ENCODE results near the gene RASSF4.

Gene RASSF4

GRCh38 chr10:44965104-44965503 is 5.5 kb downstream of the RASSF4 start:
- DNase-seq: no peak

- no peak for DNase-seq
Measured at GRCh38 chr10:44965651-44966097, 6.1 kb downstream of the RASSF4 start.

- DNase-seq: no peak
Measured at GRCh38 chr10:44966129-44966815, 6.7 kb downstream of the RASSF4 start.

- no peak for DNase-seq
Measured at GRCh38 chr10:44966816-44967509, 7.4 kb downstream of the RASSF4 start.

- DNase-seq: no peak
Measured at GRCh38 chr10:44967616-44968015, 8.0 kb downstream of the RASSF4 start.

GRCh38 chr10:44968091-44968490 is 8.5 kb downstream of the RASSF4 start:
- DNase-seq: no peak

GRCh38 chr10:44968500-44969400 is 9.1 kb downstream of the RASSF4 start:
- DNase-seq: no peak

GRCh38 chr10:44969854-44970253 is 10.3 kb downstream of the RASSF4 start:
- no peak for DNase-seq

- no peak for DNase-seq
Measured at GRCh38 chr10:44970812-44971395, 11.3 kb downstream of the RASSF4 start.

- DNase-seq: no peak
Measured at GRCh38 chr10:44971434-44971833, 11.8 kb downstream of the RASSF4 start.

GRCh38 chr10:44971935-44972757 is 12.5 kb downstream of the RASSF4 start:
- no peak for DNase-seq

- DNase-seq: no peak
Measured at GRCh38 chr10:44972874-44973306, 13.3 kb downstream of the RASSF4 start.

GRCh38 chr10:44973323-44974081 is 13.9 kb downstream of the RASSF4 start:
- no peak for DNase-seq

- no peak for DNase-seq
Measured at GRCh38 chr10:44974082-44974627, 14.6 kb downstream of the RASSF4 start.

GRCh38 chr10:44974628-44975430 is 15.2 kb downstream of the RASSF4 start:
- no peak for DNase-seq

GRCh38 chr10:44975431-44976331 is 16.1 kb downstream of the RASSF4 start:
- DNase-seq: no peak

GRCh38 chr10:44976352-44977198 is 17.0 kb downstream of the RASSF4 start:
- no peak for DNase-seq
